B cell (primary cell): Measurements from ENCODE around the gene TSPAN32.

Source experiments
- CTCF ChIP-seq: fragments of 200-600 bp; IDR thresholded peaks from one replicate; pipeline ENCODE4 v1.8.0; 2022; ENCODE audit warnings: antibody characterized with exemption, mild to moderate bottlenecking
- EZH2 ChIP-seq: IDR thresholded peaks from 2 replicates; pipeline ENCODE4 v1.6.1; 2012; ENCODE audit warnings: borderline replicate concordance, low read depth, mild to moderate bottlenecking, moderate library complexity, low read length; ENCODE audit not compliant: insufficient read depth, poor library complexity, severe bottlenecking

GRCh38 chr11:2310786-2311352 is 9.1 kb downstream of the TSPAN32 start:
- TF ChIP-seq CTCF (no peak), EZH2 (no peak)
